CD4-positive, alpha-beta T cell treated with Interleukin-4 for 4 hours (primary cell): ENCODE measurements around the gene ATP8B4.
"Not testable (repeated sequence)": the region's sequence is repeated elsewhere in the genome, so short reads cannot be mapped to it uniquely, and the experiment has no call there.

Experiments
- DNase-seq: peaks from one replicate; pipeline ENCODE4 v3.0.0-alpha.2; 2020

The ATP8B4 gene

GRCh38 chr15:50108461-50108860, 10.6 kb downstream of the ATP8B4 start:
- no peak for DNase-seq

DNA sequence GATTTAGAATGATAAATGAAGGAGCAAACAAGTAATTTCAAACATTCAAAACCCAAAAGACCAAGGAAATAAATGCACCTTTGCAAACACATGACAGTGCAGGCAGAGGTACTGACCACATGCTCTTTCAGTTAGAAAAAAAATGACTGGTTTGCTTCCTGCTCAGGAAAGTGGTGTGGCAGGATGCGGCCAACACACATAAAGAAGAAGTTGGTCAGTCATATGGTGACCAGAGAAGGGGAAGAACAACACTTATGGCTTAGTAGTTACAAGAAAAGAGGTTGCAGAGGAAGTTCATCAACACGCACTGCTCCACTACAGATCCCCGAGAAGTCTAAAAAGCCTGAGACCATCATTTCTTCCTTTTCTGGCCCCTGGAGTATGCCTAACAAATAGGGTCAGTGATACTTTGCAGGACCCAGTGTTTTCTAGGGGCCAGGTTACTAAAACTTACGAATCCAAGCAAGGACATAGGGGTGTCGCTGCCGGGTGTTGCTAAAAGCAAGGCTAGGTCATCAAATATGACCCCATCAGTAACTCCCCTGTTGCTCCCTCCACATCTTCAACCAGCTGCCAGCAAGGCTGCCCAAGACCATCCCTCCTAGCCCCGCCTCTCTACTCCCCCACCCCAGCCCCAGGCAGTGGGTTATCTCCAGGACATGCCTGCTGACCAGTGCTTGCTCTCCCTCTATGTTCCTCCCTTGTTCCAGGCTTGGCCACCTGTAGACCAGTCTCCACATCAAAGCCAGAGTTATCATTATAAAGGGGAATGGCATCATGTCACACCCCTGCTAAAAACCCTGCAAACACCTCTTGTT, 11.2 kb downstream of the ATP8B4 start:
- DNase-seq, result peak; percentile 29

GRCh38 chr15:50107157-50107556, 11.9 kb downstream of the ATP8B4 start:
- no peak for DNase-seq

- no peak for DNase-seq
These were observed 12.6 kb downstream of the ATP8B4 start for GRCh38 chr15:50106457-50106856.

- no peak for DNase-seq
These were observed 18.5 kb downstream of the ATP8B4 start for GRCh38 chr15:50100486-50100885.

DNA sequence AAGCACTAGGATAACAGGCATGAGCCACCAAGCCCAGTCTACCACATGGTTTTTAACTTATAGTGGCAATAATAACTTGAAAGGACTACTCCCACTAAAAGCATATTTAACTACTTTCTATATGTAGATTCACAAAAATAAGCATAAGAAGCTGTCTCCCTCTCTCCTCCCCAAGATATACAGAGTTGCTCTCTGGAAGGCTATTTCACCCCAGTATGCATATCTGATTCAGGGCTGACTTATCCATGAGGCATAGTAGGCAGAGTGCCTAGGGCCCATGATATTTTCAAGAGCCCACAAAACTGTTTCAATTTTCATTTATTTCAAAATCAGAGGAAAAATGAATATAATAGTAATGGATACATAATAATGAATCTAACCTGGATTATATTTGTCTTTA, 20.5 kb downstream of the ATP8B4 start:
- no peak for DNase-seq

GRCh38 chr15:50095938-50096821, 22.9 kb downstream of the ATP8B4 start:
- DNase-seq, result no peak

- DNase-seq, result not testable (repeated sequence)
These were observed 29.6 kb downstream of the ATP8B4 start for GRCh38 chr15:50089386-50089785.

GRCh38 chr15:50084932-50085331, 34.1 kb downstream of the ATP8B4 start:
- no peak for DNase-seq

GRCh38 chr15:50083424-50084025, 35.5 kb downstream of the ATP8B4 start:
- no peak for DNase-seq

GRCh38 chr15:50082066-50082465, 37.0 kb downstream of the ATP8B4 start:
- no peak for DNase-seq

DNA sequence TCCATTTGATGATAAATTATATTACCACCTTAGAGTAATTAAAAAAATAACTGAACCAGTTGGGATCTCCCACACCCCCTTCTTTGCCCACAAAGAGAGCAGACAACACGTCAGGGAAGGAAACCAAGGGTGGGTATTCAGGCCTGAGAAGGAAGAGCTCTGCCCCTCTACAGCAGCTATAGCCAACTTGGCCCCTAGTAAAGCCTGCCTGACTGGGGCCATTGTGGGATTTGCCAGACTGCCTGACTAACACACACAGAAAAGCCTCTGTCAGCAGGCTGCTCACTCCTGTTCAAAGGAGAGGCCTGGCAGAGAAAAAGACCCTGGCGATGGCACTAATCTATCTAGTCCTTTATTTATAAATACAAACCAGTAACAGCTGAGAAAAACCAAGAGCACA, 41.4 kb downstream of the ATP8B4 start:
- DNase-seq, result no peak

GRCh38 chr15:50077176-50077575, 41.9 kb downstream of the ATP8B4 start:
- no peak for DNase-seq

DNA sequence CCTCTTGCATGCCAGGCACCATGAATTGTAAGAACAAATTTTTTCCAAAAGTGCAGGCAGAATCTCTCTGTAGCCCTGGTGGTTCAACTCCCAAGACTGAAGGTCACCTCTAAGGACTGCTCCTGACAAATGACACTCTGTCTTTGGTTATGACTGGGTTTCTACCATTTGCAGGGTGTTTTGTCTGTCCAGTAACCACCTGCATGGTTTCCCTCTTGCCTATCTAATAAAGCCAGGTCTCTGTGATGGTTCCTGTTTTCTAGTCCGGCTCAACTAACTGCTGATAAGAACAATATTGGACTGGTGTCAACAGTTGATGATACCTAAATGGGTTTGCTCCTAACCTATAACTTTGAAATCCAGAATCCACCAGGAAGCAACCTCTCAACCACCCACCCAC, 43.7 kb downstream of the ATP8B4 start:
- DNase-seq, result no peak

DNA sequence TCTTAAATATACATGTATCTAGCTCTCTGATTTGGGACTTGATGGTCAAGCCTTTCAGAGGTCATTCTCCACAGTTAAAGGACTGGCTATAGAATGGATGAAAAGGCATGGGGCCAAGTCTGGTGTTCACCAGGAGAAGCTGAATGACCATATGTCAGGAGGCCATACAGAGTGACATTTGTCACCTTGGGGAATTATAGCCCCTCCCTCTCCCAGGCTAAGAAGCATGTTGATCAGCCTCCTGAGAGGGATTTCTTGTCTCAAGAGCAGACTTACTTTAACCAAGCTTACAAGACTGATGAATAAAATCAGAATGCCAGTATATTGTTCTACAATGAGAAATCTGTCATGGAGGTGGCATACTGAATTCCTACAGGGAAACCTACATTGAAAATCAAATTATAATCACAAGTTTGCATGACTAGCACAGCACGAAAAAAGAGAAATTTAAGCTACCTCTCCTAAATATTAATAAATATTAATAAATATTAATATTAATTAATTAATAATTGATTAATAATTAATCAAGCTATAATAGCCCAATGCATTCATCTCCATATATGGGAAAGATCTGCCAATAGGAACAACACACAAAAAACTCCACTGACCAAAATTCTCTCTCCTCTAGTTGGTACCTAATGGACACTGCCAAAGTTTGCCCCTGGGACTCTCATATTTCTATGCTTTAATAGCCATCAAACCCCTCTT, 47.3 kb downstream of the ATP8B4 start:
- no peak for DNase-seq

- no peak for DNase-seq
These were observed 51.0 kb downstream of the ATP8B4 start for GRCh38 chr15:50068016-50068415.

DNA sequence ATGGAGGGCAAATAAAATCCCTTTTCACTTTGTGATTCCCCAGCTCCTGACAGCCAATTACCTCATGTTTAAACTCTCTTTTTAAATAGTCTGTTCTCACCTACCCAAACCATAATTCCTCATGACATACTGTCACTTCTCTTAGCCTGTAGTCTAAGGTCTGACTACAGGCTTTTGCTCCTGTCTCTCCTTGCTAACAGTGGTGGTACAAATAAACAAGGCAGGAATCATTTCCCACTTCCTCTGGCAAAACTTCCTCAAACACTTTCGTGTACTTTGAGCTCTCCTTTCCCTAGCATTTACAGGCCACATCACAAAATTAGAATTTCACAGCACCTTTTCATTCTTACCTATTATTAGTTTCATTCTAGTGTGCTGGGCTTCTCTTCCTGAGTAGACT, 51.8 kb downstream of the ATP8B4 start:
- no peak for DNase-seq

DNA sequence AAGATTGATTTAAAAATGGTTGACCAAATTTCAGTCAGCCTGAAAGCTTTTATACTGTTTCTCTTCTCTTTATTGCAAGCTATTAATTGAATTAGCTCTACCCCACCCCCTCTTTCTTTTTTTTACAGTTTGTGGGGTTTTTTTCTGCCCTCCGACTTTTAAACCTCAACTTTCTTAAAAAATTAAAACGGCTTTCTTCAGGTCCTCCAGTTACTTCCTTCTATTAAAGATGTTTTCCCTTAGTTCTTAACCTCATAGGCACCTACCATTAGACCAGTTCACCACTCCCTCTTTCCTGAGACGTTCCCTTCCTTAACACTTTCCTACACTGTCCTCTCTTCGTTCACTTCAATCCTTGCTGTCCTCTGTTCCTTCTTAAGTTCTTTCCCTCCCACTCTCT, 52.4 kb downstream of the ATP8B4 start:
- DNase-seq, result no peak

- DNase-seq, result peak; percentile 32
These were observed 52.8 kb downstream of the ATP8B4 start for GRCh38 chr15:50066202-50066601.

DNA sequence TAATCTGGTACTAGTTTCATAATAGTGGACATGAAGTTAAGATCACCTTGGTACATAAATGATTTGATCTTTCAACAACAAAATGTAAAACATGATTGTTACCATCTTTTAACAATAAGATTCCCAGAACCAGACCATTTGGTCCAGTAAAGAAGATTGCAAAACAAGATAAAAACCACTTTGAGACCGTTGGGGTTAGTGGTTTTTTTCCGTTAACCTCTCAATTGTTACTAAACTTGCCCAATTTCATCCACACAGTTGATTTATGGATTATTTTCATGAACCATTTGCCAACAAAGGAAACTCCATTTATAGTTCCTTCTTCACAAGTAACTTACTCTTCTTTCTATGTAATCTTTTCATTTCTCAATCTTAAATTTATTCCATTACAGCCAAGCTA, 53.8 kb downstream of the ATP8B4 start:
- DNase-seq, result no peak

DNA sequence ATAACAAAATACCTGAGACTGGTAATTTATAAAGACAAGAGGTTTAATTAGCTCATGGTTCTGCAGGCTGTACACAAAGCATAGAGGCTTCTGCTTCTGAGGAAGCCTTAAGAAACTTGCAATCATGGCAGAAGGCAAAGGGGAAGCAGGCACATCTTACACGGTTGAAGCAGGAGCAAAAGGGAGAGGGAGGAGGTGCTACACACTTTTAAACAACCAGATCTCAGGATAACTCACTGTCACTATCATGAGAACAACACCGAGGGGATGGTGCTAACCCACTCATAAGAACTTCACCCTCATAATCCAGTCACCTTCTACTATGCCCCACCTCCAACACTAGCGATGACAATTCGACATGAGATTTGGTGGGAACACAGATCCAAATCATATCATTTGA, 54.4 kb downstream of the ATP8B4 start:
- no peak for DNase-seq

- DNase-seq, result no peak
These were observed 55.8 kb downstream of the ATP8B4 start for GRCh38 chr15:50063226-50063625.

GRCh38 chr15:50061503-50061902, 57.5 kb downstream of the ATP8B4 start:
- DNase-seq, result no peak
